RWPE2 (cell line): ENCODE results near the gene FAU.

ENCODE experiments used
- ATAC-seq: fragments of 200-7000 bp; cut with Tn5 transposase; 3 replicates; pipeline ENCODE4 v1.9.1; 2021; ENCODE audit warnings: low read depth
- DNase-seq: peaks from one replicate; pipeline ENCODE4 v3.0.0-alpha.2; 2020; ENCODE audit warnings: low spot score
- H3K27ac ChIP-seq: fragments of 450-650 bp; 2 replicates; pipeline ENCODE4 v1.5.1; 2017; ENCODE audit warnings: mild to moderate bottlenecking; ENCODE audit not compliant: poor library complexity, severe bottlenecking
- H3K27me3 ChIP-seq: fragments of 250-450 bp; sonication (Bioruptor Pico); 2 replicates; pipeline ENCODE4 v1.5.1; 2021; ENCODE audit warnings: mild to moderate bottlenecking, moderate library complexity; ENCODE audit not compliant: insufficient read depth, poor library complexity, severe bottlenecking
- H3K36me3 ChIP-seq: fragments of 250-450 bp; sonication (Bioruptor Pico); 2 replicates; pipeline ENCODE4 v1.5.1; 2020; ENCODE audit warnings: low read depth, mild to moderate bottlenecking, moderate library complexity
- H3K4me1 ChIP-seq: fragments of 250-450 bp; sonication (Bioruptor Pico); 2 replicates; pipeline ENCODE4 v1.5.1; 2021; ENCODE audit warnings: mild to moderate bottlenecking, moderate library complexity; ENCODE audit not compliant: insufficient read depth, poor library complexity, severe bottlenecking
- H3K4me3 ChIP-seq: fragments of 250-450 bp; sonication (Bioruptor Pico); 2 replicates; pipeline ENCODE4 v1.5.1; 2021; ENCODE audit warnings: mild to moderate bottlenecking, moderate library complexity; ENCODE audit not compliant: severe bottlenecking
- H3K9me3 ChIP-seq: fragments of 250-450 bp; sonication (Bioruptor Pico); 2 replicates; pipeline ENCODE4 v1.5.1; 2021; ENCODE audit warnings: mild to moderate bottlenecking, moderate library complexity; ENCODE audit not compliant: severe bottlenecking
- CTCF ChIP-seq: fragments of 450-650 bp; IDR thresholded peaks from one replicate; pipeline ENCODE4 v1.5.1; 2017; ENCODE audit warnings: mild to moderate bottlenecking, moderate library complexity; ENCODE audit not compliant: poor library complexity, severe bottlenecking

The FAU gene

GRCh38 chr11:65126624-65127274 lies 4.8 kb upstream of the FAU start:
- no peak for ATAC-seq
- DNase-seq, result no peak
- H3K36me3 ChIP-seq, result peaks cover 80% of the 10 kb centered on the region
- no peak for TF ChIP-seq CTCF
- no peak overlapping the region for H3K27ac ChIP-seq
- peaks cover 8% of the 10 kb centered on the region for H3K4me1 ChIP-seq
- H3K27me3 ChIP-seq, result no peaks in the 10 kb centered on the region
- no peak overlapping the region for H3K4me3 ChIP-seq
- H3K9me3 ChIP-seq, result no peaks in the 10 kb centered on the region

- Histone ChIP-seq H3K4me1 (peaks cover 8% of the 10 kb centered on the region), H3K27ac (no peak overlapping the region), H3K36me3 (peaks cover 81% of the 10 kb centered on the region), H3K9me3 (no peaks in the 10 kb centered on the region), H3K27me3 (no peaks in the 10 kb centered on the region), H3K4me3 (no peak overlapping the region)
- no peak for TF ChIP-seq CTCF
- no peak for ATAC-seq
- no peak for DNase-seq
These were observed 3.5 kb upstream of the FAU start for GRCh38 chr11:65125197-65126056.

- Histone ChIP-seq H3K9me3 (no peaks in the 10 kb centered on the region), H3K4me1 (peaks cover 8% of the 10 kb centered on the region), H3K4me3 (no peak overlapping the region), H3K27ac (no peak overlapping the region), H3K27me3 (no peaks in the 10 kb centered on the region), H3K36me3 (peaks cover 82% of the 10 kb centered on the region)
- TF ChIP-seq CTCF, result no peak
- ATAC-seq (no peak), DNase-seq (no peak)
These were observed 2.7 kb upstream of the FAU start for GRCh38 chr11:65124480-65125196.

GRCh38 chr11:65121447-65121864 lies 478 bp downstream of the FAU start:
- no peak for ATAC-seq
- peaks cover 73% of the 10 kb centered on the region for H3K36me3 ChIP-seq
- H3K4me1 ChIP-seq, result peaks cover 9% of the 10 kb centered on the region
- no peaks in the 10 kb centered on the region for H3K9me3 ChIP-seq
- peak overlapping the region; percentile 66 for H3K27ac ChIP-seq
- H3K4me3 ChIP-seq, result peak overlapping the region; percentile 80
- no peak for TF ChIP-seq CTCF
- no peak for DNase-seq
- no peaks in the 10 kb centered on the region for H3K27me3 ChIP-seq
